Spinal cord (tissue), 10 donors: ENCODE results near the gene BCAR3. TPM values are rescaled to one million over a fixed set of nuclear protein-coding genes. Genes with fewer than 3 reads are reported as not detected.

Experiments used
- DNase-seq, 6 donors: peaks; one replicate each; pipeline versions ENCODE4 v3.0.0 to v3.0.0-alpha.2; 2013 to 2015; ENCODE audit warnings: low spot score in 6 of 6, low read depth in 4 of 6
- H3K27ac ChIP-seq: one replicate; pipeline ENCODE4 v1.5.1; 2013; ENCODE audit warnings: low read depth, low read length, control low read depth
- H3K27me3 ChIP-seq: one replicate; pipeline ENCODE4 v1.6.1; 2013; ENCODE audit warnings: low read length; ENCODE audit not compliant: control insufficient read depth, insufficient read depth
- H3K36me3 ChIP-seq: one replicate; pipeline ENCODE4 v1.6.1; 2013; ENCODE audit warnings: low read length; ENCODE audit not compliant: control insufficient read depth, insufficient read depth
- H3K4me1 ChIP-seq: one replicate; pipeline ENCODE4 v1.6.1; 2013; ENCODE audit warnings: low read length; ENCODE audit not compliant: control insufficient read depth, insufficient read depth
- H3K4me3 ChIP-seq: one replicate; pipeline ENCODE4 v1.5.1; 2013; ENCODE audit warnings: low read depth, low read length, control low read depth
- H3K9me3 ChIP-seq: one replicate; pipeline ENCODE4 v1.6.1; 2013; ENCODE audit warnings: low read length; ENCODE audit not compliant: control insufficient read depth, insufficient read depth
- WGBS: methylation state at CpG from one replicate; pipeline ENCODE4 v1.1.5; 2013; ENCODE audit warnings: missing lambda C conversion rate; ENCODE audit not compliant: insufficient coverage; 5-methylcytosine and 5-hydroxymethylcytosine counted together
- polyA plus RNA-seq, 2 donors: library from polyadenylated mRNA; unstranded; fragments of 120-200 nt; gene quantifications; one replicate each; pipeline ENCODE4 v1.2.1, GENCODE V29; 2013; ENCODE audit not compliant: insufficient read length in 2 of 2
- total RNA-seq, 2 donors: library from RNA; depleted of rRNA in 1 of 2; stranded (reverse); fragments of 120-200 nt in 1 of 2; fragments of >200 nt in 1 of 2; gene quantifications; one replicate each; pipeline versions ENCODE4 v1.2.3 to v1.2.4, GENCODE V29; 2013 to 2014
- donor health status: healthy.

Gene BCAR3
- total and polyA plus RNA-seq, 4 donors = 10.4 to 16.7 (median 14.3) TPM

DNA sequence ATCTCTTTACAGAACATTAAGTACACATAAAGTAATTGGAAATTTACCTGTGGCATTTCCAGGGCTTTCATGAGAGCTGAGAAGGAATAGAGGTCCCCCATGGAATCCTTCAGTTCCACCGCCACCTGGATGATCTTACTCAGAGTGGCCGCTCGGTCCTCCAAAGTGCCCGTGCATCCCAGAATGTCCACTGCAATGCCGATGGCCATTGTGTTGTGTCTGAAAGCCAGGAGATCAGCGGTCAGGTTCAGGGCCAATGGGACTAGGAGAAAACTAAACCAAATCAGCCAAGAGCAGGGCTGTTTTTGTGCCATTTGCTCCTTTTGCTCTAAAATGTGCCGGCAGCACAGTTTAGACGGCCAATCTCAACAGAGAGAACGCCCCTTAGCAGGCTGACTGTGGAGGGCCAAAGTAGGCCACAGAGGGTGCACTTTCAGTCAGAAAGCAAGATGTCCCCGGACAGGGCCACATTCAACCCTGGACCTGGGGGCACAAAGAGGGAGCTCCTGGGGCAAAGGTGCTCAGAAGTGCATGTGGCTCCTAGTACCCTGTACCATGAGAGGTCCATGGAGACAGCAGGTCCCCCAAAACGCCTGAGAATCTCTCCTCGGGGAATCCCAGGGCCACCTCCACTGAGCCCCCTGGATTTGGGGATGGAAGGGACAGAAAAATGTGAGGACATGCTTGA, 109.9 kb downstream of the BCAR3 start:
- Histone ChIP-seq H3K27ac (no peak overlapping the region), H3K36me3 (peaks cover 23% of the 10 kb centered on the region), H3K9me3 (no peaks in the 10 kb centered on the region), H3K4me1 (peaks cover 24% of the 10 kb centered on the region), H3K4me3 (no peak overlapping the region), H3K27me3 (no peaks in the 10 kb centered on the region)
- 97% methylated on average over 11 of the region's 12 CpGs for WGBS
- no peak for DNase-seq

GRCh38 chr1:93569489-93569888, 112.1 kb downstream of the BCAR3 start:
- H3K27ac ChIP-seq = no peak overlapping the region
- H3K4me3 ChIP-seq = no peak overlapping the region
- DNase-seq = no peak

DNA sequence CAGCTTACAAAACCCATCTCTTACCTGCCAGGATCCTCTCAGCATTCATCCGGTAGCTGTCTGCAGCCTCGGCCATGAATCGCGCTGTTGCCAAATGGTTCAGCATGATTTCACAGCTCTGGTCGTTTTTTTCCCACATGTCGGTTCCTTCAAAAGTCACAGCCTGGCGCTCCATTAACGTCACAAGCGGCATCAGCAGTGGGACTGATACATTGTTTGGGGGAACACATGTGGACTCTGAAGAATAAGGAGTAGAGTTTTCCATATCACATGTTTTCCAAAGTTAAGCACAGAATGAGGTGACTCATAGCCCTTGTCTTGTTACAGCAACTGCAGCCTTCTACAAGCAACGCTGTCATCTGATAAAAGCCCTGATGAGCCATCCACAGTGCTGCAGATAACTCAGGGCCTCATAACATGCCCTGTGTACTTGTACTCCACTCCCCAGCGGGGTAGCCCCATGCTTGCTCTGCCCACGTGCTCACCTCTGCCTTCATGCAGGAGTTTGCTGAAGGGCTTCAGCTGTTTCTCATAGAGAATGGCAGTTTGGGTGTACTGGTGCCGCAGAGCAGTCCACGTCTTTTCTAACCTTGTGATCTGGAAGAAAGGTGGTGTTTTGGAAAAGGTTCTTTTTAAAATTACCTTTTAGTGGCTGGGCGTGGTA, 114.2 kb downstream of the BCAR3 start:
- Histone ChIP-seq H3K9me3 (no peaks in the 10 kb centered on the region), H3K4me3 (no peak overlapping the region), H3K27ac (no peak overlapping the region), H3K27me3 (no peaks in the 10 kb centered on the region), H3K36me3 (peaks cover 30% of the 10 kb centered on the region), H3K4me1 (no peaks in the 10 kb centered on the region)
- 73% methylated on average over 9 of the region's 15 CpGs for WGBS
- DNase-seq = peak in 1 of 6 donors; percentile 51

More at GRCh38 chr1:93569489-93569888, 112.1 kb downstream of the BCAR3 start:
- H3K4me1 ChIP-seq = peaks cover 5% of the 10 kb centered on the region
- H3K9me3 ChIP-seq = no peaks in the 10 kb centered on the region
- H3K36me3 ChIP-seq = peaks cover 30% of the 10 kb centered on the region
- no peaks in the 10 kb centered on the region for H3K27me3 ChIP-seq
- WGBS = 100% methylated on average over 1 of the region's 2 CpGs

DNA sequence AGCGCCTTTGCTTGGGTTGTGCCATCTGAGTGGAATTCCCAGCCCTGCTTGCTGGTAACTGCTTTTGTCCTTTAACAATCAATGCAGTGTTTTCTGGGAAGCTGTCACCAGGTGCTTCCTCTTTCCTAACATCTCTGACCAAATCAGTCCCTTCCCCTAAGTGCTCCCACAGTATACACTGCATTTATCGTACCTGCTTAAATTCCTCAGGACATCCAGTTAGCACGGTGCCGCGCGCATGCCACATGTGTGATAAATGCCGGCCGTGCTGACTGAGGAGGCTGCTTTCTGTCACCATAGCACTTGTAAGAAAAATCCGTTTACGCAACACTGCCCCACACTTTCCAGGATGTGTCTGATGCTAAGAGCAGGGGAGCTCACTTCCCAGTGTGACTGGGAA, 115.4 kb downstream of the BCAR3 start:
- 88% methylated on average over 8 of the region's 10 CpGs for WGBS
- H3K9me3 ChIP-seq = no peaks in the 10 kb centered on the region
- DNase-seq = no peak
- no peak overlapping the region for H3K4me3 ChIP-seq
- H3K36me3 ChIP-seq = peaks cover 22% of the 10 kb centered on the region
- H3K27ac ChIP-seq = no peak overlapping the region
- H3K27me3 ChIP-seq = no peaks in the 10 kb centered on the region
- no peaks in the 10 kb centered on the region for H3K4me1 ChIP-seq

DNA sequence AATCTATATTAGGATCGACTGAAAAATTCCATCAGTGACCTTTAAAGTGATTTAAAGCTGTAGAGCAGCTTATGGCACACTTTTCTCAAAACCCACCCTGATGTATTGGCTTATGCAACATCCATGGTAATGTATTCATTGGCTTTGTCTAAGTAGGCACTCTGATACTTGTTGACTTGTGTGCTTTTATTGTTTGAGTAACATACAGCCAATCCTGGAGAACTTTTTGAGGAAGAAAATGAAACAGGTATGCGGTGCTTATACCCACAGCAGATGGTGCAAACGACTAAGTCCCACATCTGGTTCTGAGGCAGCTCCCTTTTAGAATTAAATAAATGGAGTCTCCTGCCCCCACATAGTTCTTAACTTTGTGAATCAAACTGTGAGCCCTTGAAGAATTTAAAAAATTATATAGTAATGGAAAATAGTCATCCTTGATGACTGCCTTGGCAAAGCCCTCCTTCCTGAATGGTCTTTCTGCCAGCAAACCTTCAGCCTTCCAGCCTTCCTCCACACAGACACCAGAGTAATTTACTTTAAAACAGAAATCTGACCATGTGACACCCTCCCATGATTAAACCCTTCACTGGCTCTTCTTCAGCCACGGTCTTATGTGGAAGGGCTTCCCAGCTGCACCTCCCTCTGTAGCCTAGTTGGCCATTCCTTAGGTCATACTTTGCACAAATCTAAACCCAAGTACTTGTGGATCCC, 116.0 kb downstream of the BCAR3 start:
- Histone ChIP-seq H3K4me3 (no peak overlapping the region), H3K9me3 (no peaks in the 10 kb centered on the region), H3K4me1 (no peaks in the 10 kb centered on the region), H3K27ac (no peak overlapping the region), H3K27me3 (no peaks in the 10 kb centered on the region), H3K36me3 (peaks cover 17% of the 10 kb centered on the region)
- 100% methylated on average over 1 of the region's 4 CpGs for WGBS
- no peak for DNase-seq

DNA sequence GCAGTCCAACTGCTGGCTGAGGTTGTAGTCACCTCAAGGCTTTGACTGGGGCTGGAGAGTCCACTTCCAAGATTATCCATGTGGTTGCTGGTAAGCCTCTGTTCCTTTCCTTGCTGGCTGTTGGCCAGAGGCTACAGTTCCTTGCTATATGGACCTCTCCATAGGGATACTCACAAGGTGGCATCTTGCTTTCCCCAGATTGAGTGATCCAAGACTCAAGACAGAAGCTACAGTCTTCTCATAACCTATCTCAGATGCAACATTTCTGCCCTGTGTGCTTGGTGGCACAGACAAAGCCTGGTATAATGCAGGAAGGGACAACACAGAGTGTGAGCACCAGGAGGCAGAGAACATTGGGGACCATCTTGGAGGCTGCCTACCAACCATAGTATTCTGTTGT, 121.9 kb downstream of the BCAR3 start:
- DNase-seq = no peak
- no peaks in the 10 kb centered on the region for H3K36me3 ChIP-seq
- H3K27ac ChIP-seq = no peak overlapping the region
- no peaks in the 10 kb centered on the region for H3K27me3 ChIP-seq
- H3K9me3 ChIP-seq = peaks cover 2% of the 10 kb centered on the region
- H3K4me1 ChIP-seq = no peaks in the 10 kb centered on the region
- no peak overlapping the region for H3K4me3 ChIP-seq

DNA sequence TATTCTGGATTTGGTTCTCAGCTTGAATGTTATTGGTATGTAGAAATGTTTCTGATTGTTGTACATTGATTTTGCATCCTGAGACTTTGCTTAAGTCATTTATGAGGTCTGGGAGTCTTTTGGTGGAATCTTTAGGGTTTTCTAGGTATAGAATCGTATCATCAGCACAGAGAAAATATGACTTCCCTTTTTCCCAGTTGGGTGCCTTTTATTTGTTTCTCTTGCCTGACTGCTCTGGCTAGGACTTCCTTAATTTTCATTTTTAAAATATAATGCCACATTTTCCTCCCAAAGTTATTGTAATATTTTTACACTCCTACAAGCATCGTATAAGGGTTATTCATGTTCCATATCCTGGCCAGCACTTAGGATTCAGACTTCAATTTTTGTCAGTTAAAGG, 122.6 kb downstream of the BCAR3 start:
- Histone ChIP-seq H3K9me3 (peaks cover 2% of the 10 kb centered on the region), H3K4me3 (no peak overlapping the region), H3K4me1 (no peaks in the 10 kb centered on the region), H3K36me3 (no peaks in the 10 kb centered on the region), H3K27me3 (no peaks in the 10 kb centered on the region), H3K27ac (no peak overlapping the region)
- DNase-seq = no peak
- WGBS = no CpG with 5 or more reads among the region's 2 CpGs

DNA sequence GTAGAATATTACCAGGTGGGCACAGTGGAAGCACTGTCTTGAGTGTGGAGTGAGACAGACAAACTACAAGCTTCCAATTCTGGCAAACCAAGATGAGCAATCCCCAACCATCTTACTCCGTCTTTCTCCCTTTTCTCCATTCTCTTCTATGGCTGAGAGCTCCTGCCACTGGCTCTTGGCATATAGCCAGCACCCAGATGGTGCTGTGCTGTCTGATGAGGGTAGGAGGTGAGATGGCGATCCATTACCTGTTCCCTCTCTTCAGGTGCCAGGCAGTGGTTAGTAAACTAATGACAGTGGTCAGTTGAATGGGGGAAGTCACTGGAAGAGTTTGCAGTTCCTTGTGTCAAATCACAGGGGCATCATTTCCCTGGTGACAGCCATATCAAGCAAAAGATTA, 125.3 kb downstream of the BCAR3 start:
- no peaks in the 10 kb centered on the region for H3K27me3 ChIP-seq
- peaks cover 2% of the 10 kb centered on the region for H3K9me3 ChIP-seq
- WGBS = no CpG with 5 or more reads among the region's 2 CpGs
- no peak overlapping the region for H3K4me3 ChIP-seq
- H3K36me3 ChIP-seq = no peaks in the 10 kb centered on the region
- peaks cover 9% of the 10 kb centered on the region for H3K4me1 ChIP-seq
- DNase-seq = peak in 2 of 6 donors; percentile 44 to 52
- H3K27ac ChIP-seq = no peak overlapping the region

DNA sequence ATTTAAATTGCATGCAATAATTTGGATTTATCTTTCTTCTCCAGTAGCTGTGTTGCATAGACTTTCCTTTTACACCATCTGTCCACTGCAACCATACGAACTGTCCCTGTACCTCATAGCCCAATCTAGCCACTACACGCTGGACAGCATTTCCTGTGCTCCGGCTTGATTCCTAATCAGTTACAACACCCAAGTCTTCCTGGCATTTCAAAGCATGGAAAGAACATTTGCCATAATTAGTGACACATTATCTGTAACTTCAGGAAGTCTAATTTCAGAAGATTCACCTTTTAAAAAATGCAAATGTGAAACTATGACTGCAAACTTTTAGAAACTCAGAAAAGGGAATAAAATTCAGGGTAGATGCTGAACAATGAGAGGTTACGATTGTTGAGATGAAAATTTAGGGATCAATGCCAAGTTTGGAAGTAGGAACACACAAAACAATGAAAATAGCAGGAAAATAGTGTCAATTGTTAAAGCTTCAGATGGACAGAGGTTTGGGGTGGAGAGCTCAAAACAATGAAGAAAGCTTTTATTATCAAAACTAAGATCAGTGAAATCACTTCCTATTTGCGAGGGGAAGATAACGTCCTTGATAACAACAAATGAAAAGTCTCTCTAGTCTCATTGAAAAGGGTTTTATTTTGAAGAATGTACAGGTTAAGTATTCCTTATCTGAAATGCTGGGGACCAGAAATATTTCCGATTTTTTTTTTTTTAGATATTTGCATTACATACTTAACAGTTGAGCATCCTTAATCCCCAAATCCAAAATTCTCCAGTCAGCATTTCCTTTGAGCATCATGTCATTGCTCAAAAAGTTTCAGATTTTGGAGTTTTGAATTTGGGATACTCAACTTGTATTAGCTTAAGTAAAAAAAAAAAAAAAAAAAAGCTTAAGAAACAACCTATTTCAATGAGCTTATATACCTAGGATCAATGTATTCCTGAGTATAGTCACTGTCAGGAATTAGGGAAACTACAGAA, 126.5 kb downstream of the BCAR3 start:
- Histone ChIP-seq H3K27me3 (no peaks in the 10 kb centered on the region), H3K4me3 (no peak overlapping the region), H3K27ac (no peak overlapping the region), H3K36me3 (peaks cover 2% of the 10 kb centered on the region), H3K4me1 (peaks cover 9% of the 10 kb centered on the region), H3K9me3 (peaks cover 2% of the 10 kb centered on the region)
- WGBS = 82% methylated on average over 3 of the region's 7 CpGs
- DNase-seq = no peak
